SK-N-SH (cell line): ENCODE results near the gene GLS. TPM values are rescaled to one million over a fixed set of nuclear protein-coding genes. Genes with fewer than 3 reads are reported as not detected.
A peak's percentile ranks its signal among the peaks of the same experiment; 100 is the strongest.

Experiments used
- ELF1 ChIP-seq: IDR thresholded peaks from 2 replicates; pipeline ENCODE4 v1.4.0; 2012
- FOXJ3 ChIP-seq: sonication (generic); formaldehyde crosslinking; IDR thresholded peaks from 2 replicates; pipeline ENCODE4 v1.5.1; 2020; ENCODE audit warnings: mild to moderate bottlenecking, missing genetic modification reagents
- FOXM1 ChIP-seq: IDR thresholded peaks from 2 replicates; pipeline ENCODE4 v1.4.0; 2012; ENCODE audit warnings: low read depth, mild to moderate bottlenecking
- JUND ChIP-seq: IDR thresholded peaks from 2 replicates; pipeline ENCODE4 v1.4.0; 2012
- MEF2A ChIP-seq: IDR thresholded peaks from 2 replicates; pipeline ENCODE4 v1.4.0; 2012; ENCODE audit warnings: low read depth, borderline replicate concordance
- MXI1 ChIP-seq: IDR thresholded peaks from 2 replicates; pipeline ENCODE4 v1.6.1; 2012; ENCODE audit warnings: mild to moderate bottlenecking, low read depth, low read length, improper control_type of control experiment
- NRF1 ChIP-seq: IDR thresholded peaks from 2 replicates; pipeline ENCODE4 v1.6.1; 2012; ENCODE audit warnings: low read depth, mild to moderate bottlenecking, low read length
- RAD21 ChIP-seq: IDR thresholded peaks from 2 replicates; pipeline ENCODE4 v1.6.1; 2012; ENCODE audit warnings: mild to moderate bottlenecking, low read length
- RFX5 ChIP-seq: IDR thresholded peaks from 2 replicates; pipeline ENCODE4 v1.6.1; 2012; ENCODE audit warnings: mild to moderate bottlenecking, improper control_type of control experiment, low read length
- RXRA ChIP-seq: IDR thresholded peaks from 2 replicates; pipeline ENCODE4 v1.4.0; 2012; ENCODE audit warnings: low read depth, mild to moderate bottlenecking, borderline replicate concordance
- SMC3 ChIP-seq: IDR thresholded peaks from 2 replicates; pipeline ENCODE4 v1.6.1; 2012; ENCODE audit warnings: low read depth, low read length, improper control_type of control experiment
- TCF12 ChIP-seq: IDR thresholded peaks from 2 replicates; pipeline ENCODE4 v1.4.0; 2012
- USF2 ChIP-seq: fragments of 150-350 bp; IDR thresholded peaks from 2 replicates; pipeline ENCODE4 v1.6.1; 2017; ENCODE audit warnings: antibody characterized with exemption, low read length, low read depth, borderline replicate concordance
- ZBTB33 ChIP-seq: IDR thresholded peaks from 2 replicates; pipeline ENCODE4 v1.4.0; 2012; ENCODE audit warnings: low read depth, borderline replicate concordance
- polyA plus RNA-seq, 3 experiments: library from polyadenylated mRNA; depleted of rRNA; stranded (reverse); fragments of >200 nt; gene quantifications; 2 replicates each; pipeline ENCODE4 v1.2.3, GENCODE V29; 2012
- TF ChIP-seq, protein P1 (sequence below): fragments of 200-600 bp; sonication (generic); IDR thresholded peaks from 2 replicates; pipeline ENCODE4 v1.6.1; 2017; ENCODE audit warnings: antibody characterized with exemption, mild to moderate bottlenecking, moderate library complexity
- TF ChIP-seq, protein P2 (sequence below): IDR thresholded peaks from 2 replicates; pipeline ENCODE4 v1.4.0; 2012; ENCODE audit warnings: low read depth, borderline replicate concordance
- TF ChIP-seq, protein P3 (sequence below): IDR thresholded peaks from 2 replicates; pipeline ENCODE4; 2012

GLS gene
- polyA plus RNA-seq, 1 of the 3 experiments (the other 2 are of a cell fraction): 37.2 TPM

GRCh38 chr2:190984595-190984994, 104.0 kb downstream of the GLS start (continued):
- TF ChIP-seq, protein P1, sequence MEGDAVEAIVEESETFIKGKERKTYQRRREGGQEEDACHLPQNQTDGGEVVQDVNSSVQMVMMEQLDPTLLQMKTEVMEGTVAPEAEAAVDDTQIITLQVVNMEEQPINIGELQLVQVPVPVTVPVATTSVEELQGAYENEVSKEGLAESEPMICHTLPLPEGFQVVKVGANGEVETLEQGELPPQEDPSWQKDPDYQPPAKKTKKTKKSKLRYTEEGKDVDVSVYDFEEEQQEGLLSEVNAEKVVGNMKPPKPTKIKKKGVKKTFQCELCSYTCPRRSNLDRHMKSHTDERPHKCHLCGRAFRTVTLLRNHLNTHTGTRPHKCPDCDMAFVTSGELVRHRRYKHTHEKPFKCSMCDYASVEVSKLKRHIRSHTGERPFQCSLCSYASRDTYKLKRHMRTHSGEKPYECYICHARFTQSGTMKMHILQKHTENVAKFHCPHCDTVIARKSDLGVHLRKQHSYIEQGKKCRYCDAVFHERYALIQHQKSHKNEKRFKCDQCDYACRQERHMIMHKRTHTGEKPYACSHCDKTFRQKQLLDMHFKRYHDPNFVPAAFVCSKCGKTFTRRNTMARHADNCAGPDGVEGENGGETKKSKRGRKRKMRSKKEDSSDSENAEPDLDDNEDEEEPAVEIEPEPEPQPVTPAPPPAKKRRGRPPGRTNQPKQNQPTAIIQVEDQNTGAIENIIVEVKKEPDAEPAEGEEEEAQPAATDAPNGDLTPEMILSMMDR: no peak
- TF ChIP-seq FOXJ3 (CRISPR knock-in tag): no peak
- peak; percentile 57; the same call in 1 of the 2 replicates for TF ChIP-seq TCF12
- TF ChIP-seq USF2: no peak
- TF ChIP-seq RXRA: peak; percentile 13; the same call in 1 of the 2 replicates
- TF ChIP-seq ELF1: no peak
- TF ChIP-seq, protein P2, sequence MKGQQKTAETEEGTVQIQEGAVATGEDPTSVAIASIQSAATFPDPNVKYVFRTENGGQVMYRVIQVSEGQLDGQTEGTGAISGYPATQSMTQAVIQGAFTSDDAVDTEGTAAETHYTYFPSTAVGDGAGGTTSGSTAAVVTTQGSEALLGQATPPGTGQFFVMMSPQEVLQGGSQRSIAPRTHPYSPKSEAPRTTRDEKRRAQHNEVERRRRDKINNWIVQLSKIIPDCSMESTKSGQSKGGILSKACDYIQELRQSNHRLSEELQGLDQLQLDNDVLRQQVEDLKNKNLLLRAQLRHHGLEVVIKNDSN: no peak
- TF ChIP-seq JUND: peak; percentile 25; the same call in 1 of the 2 replicates
- TF ChIP-seq, protein P3, sequence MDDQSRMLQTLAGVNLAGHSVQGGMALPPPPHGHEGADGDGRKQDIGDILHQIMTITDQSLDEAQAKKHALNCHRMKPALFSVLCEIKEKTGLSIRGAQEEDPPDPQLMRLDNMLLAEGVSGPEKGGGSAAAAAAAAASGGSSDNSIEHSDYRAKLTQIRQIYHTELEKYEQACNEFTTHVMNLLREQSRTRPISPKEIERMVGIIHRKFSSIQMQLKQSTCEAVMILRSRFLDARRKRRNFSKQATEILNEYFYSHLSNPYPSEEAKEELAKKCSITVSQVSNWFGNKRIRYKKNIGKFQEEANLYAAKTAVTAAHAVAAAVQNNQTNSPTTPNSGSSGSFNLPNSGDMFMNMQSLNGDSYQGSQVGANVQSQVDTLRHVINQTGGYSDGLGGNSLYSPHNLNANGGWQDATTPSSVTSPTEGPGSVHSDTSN: peak; percentile 34; the same call in 1 of the 2 replicates
- TF ChIP-seq RFX5: no peak
- no peak for TF ChIP-seq MEF2A
- no peak for TF ChIP-seq RAD21
- no peak for TF ChIP-seq ZBTB33
- no peak for TF ChIP-seq NRF1
- TF ChIP-seq FOXM1: no peak
- TF ChIP-seq SMC3: no peak
- TF ChIP-seq MXI1: no peak
